ENCODE data around the gene DNTTIP2. TPM values are rescaled to one million over a fixed set of nuclear protein-coding genes. Genes with fewer than 3 reads are reported as not detected.
"Not testable (repeated sequence)": the region's sequence is repeated elsewhere in the genome, so short reads cannot be mapped to it uniquely, and the experiment has no call there.

Gene DNTTIP2
- total and polyA plus RNA-seq, 2 donors (not counting 3 experiments of a cell fraction or from before 2014, with no cell fraction given), result 8.0 to 53.7 TPM

- CTCF ChIA-PET, result interaction anchor here (1.0 to 2.4 kb wide), 9 partner anchors 34 to 546 kb away, joined by 3 to 22 read pairs (median 7); no protein-coding TSS in a partner anchor
- H3K4me3 ChIP-seq (replicated peaks in 1 of 3; ENCODE audit: insufficient read depth in 1 of 3, low read depth in 1 of 3, low read length in 3 of 3); BruUV-seq (replicated peaks); H3K36me3 ChIP-seq (ENCODE audit: control insufficient read depth in 2 of 2, extremely low read depth in 1 of 2, insufficient read depth in 2 of 2, low read length in 2 of 2); POLR2A ChIA-PET; dilution Hi-C loops (cut with MboI; ENCODE audit: extremely low pct_ligation_motif_present, low sequenced_read_pairs); H3K27me3 ChIP-seq (ENCODE audit: control insufficient read depth in 2 of 2, insufficient read depth in 2 of 2, low read length in 2 of 2); H4K20me1 ChIP-seq (replicated peaks; ENCODE audit: control insufficient read depth, extremely low read depth, insufficient read depth, low read length); H3K9ac ChIP-seq (replicated peaks; ENCODE audit: extremely low read depth, insufficient read depth, low read length); H3K9me3 ChIP-seq (replicated peaks; ENCODE audit: control insufficient read depth, insufficient read depth, low read length); H3K27ac ChIP-seq (ENCODE audit: insufficient read depth, low read depth, low read length); H2AFZ ChIP-seq (ENCODE audit: low read depth, low read length); H3K79me2 ChIP-seq (ENCODE audit: control insufficient read depth, insufficient read depth, low read length); H3K9me1 ChIP-seq (replicated peaks; ENCODE audit: control insufficient read depth, extremely low read depth, insufficient read depth, low read length); H3K4me2 ChIP-seq (ENCODE audit: insufficient read depth, low read length): not testable (repeated sequence)
- peaks cover 12% of the 10 kb centered on the region for H3K4me1 ChIP-seq (ENCODE audit: control insufficient read depth, extremely low read depth, insufficient read depth, low read length)
- intact Hi-C loops (cut with micrococcal nuclease), result loop anchor here (1.0 kb wide), 1 partner anchor 413 kb away; no protein-coding TSS in a partner anchor
- DNase-seq (ENCODE audit: low read depth, low spot score) (peak; percentile 57), FAIRE-seq (peak; percentile 37)
- TF ChIP-seq CTCF (IDR thresholded peaks at IDR 0.05; ENCODE audit: extremely low read depth in 1 of 2, insufficient read depth in 1 of 2, low read depth in 1 of 2, low read length in 2 of 2), result peak; percentile 38
Observed at GRCh38 chr1:93850687-93851326, 28.2 kb downstream of the DNTTIP2 start.

GRCh38 chr1:93848350-93848883, 30.6 kb downstream of the DNTTIP2 start:
- DNase-seq (ENCODE audit: low read depth, low spot score) (no peak), FAIRE-seq (no peak)
- POLR2A ChIA-PET, result interaction anchor here (0.6 kb wide), 1 partner anchor 497 kb away, joined by 6 read pairs; no protein-coding TSS in a partner anchor
- H3K9ac ChIP-seq (replicated peaks; ENCODE audit: extremely low read depth, insufficient read depth, low read length), result peak overlapping the region; percentile 85
- H3K9me1 ChIP-seq (replicated peaks; ENCODE audit: control insufficient read depth, extremely low read depth, insufficient read depth, low read length), result no peaks in the 10 kb centered on the region
- no peaks in the 10 kb centered on the region for H3K9me3 ChIP-seq (replicated peaks; ENCODE audit: control insufficient read depth, insufficient read depth, low read length)
- peaks cover 25% of the 10 kb centered on the region for H3K4me1 ChIP-seq (ENCODE audit: control insufficient read depth, extremely low read depth, insufficient read depth, low read length)
- H2AFZ ChIP-seq (ENCODE audit: low read depth, low read length), result peak overlapping the region; percentile 87
- dilution Hi-C loops (cut with MboI; ENCODE audit: extremely low pct_ligation_motif_present, low sequenced_read_pairs), result no loop called here
- no peak for TF ChIP-seq MYC (IDR thresholded peaks at IDR 0.05; ENCODE audit: low read depth, low read length)
- no peaks in the 10 kb centered on the region for H3K36me3 ChIP-seq (ENCODE audit: control insufficient read depth in 2 of 2, extremely low read depth in 1 of 2, insufficient read depth in 2 of 2, low read length in 2 of 2)
- H3K79me2 ChIP-seq (ENCODE audit: control insufficient read depth, insufficient read depth, low read length), result no peaks in the 10 kb centered on the region
- intact Hi-C loops (cut with micrococcal nuclease), result loop anchor here (2.0 to 5.0 kb wide), 2 partner anchors 489 to 504 kb away; partner anchors contain the start of gene DR1
- H3K27ac ChIP-seq (ENCODE audit: insufficient read depth, low read depth, low read length), result peak overlapping the region; percentile 99
- no TSS peak for BruUV-seq (replicated peaks)
- no peaks in the 10 kb centered on the region for H3K27me3 ChIP-seq (ENCODE audit: control insufficient read depth in 2 of 2, insufficient read depth in 2 of 2, low read length in 2 of 2)
- CTCF ChIA-PET, result interaction anchor here (0.9 to 2.8 kb wide), 8 partner anchors 32 to 544 kb away, joined by 3 to 11 read pairs (median 6); no protein-coding TSS in a partner anchor
- peak overlapping the region; percentile 89 for H3K4me2 ChIP-seq (ENCODE audit: insufficient read depth, low read length)
- H4K20me1 ChIP-seq (replicated peaks; ENCODE audit: control insufficient read depth, extremely low read depth, insufficient read depth, low read length), result no peaks in the 10 kb centered on the region
- H3K4me3 ChIP-seq (replicated peaks in 1 of 3; ENCODE audit: insufficient read depth in 1 of 3, low read depth in 1 of 3, low read length in 3 of 3), result peak overlapping the region; percentile 65 to 90 (median 68)
